VCaP (cell line): ENCODE results near the gene NPDC1.

Source experiments
- H3K27ac ChIP-seq: fragments of 450-650 bp; 2 replicates; pipeline ENCODE4 v1.5.1; 2017
- TF ChIP-seq, protein P1 (sequence below): fragments of 450-650 bp; conservative IDR thresholded peaks from 2 replicates; pipeline ENCODE4 v1.5.1; 2017; ENCODE audit warnings: mild to moderate bottlenecking, moderate library complexity

NPDC1 gene

DNA sequence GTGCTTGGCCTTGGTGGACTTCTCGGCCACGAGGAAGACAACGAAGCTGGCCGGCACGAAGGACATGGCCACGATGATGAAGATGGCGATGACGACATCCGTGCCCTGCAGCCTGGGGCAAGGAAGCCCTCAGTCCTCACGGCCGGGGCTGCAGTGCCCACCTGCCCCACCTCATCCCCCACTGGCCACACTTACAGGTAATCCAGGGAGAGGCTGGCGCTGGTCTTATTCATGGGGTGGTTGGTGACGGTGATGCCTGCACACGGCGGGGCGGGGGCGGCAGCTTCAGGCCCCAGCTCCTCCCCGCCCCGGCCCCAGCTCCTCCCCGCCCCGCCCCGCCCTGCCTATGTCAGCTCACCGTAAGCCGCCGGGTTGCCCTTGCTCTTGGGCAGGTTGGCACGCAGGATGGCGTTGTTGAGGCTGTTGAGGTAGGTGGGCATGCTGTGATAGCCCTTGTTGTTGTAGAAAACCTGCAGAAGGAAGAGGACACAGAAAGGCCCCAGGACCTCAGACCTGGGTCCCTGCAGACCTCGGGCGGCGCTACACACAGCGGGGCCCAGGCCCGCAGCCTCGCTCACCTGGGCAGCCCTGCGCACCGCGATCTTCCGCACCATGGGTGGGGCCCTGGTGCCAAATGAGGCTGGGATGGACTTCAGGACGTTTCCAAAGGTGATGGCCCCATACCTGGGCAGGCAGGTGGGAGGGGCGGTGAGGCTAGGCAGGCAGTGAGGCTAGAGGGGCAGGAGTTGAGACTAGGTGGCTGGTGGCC, 33.9 kb downstream of the NPDC1 start:
- TF ChIP-seq, protein P1, sequence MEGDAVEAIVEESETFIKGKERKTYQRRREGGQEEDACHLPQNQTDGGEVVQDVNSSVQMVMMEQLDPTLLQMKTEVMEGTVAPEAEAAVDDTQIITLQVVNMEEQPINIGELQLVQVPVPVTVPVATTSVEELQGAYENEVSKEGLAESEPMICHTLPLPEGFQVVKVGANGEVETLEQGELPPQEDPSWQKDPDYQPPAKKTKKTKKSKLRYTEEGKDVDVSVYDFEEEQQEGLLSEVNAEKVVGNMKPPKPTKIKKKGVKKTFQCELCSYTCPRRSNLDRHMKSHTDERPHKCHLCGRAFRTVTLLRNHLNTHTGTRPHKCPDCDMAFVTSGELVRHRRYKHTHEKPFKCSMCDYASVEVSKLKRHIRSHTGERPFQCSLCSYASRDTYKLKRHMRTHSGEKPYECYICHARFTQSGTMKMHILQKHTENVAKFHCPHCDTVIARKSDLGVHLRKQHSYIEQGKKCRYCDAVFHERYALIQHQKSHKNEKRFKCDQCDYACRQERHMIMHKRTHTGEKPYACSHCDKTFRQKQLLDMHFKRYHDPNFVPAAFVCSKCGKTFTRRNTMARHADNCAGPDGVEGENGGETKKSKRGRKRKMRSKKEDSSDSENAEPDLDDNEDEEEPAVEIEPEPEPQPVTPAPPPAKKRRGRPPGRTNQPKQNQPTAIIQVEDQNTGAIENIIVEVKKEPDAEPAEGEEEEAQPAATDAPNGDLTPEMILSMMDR, result no peak
- no peak overlapping the region for H3K27ac ChIP-seq

DNA sequence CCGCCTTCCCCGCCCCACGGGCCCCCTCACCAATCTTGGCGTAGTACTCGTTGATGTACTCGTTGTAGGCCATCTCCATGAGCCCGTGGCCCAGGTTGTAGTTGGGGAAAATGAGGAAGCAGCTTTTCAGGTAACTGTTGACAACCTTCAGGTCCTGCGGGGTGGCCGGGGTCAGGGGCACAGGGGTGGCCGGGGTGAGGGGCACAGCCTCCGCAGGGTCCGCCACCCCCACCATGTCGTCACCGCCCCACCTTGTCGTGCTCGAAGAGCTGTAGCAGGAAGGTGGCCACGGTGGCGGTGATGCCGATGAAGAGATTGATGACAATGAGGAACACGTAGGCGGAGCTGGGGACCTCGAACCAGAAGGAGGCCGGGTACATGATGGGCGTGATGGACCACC, 34.8 kb downstream of the NPDC1 start:
- TF ChIP-seq, protein P1, result no peak
- H3K27ac ChIP-seq, result no peak overlapping the region

GRCh38 chr9:137009938-137010732, 35.8 kb downstream of the NPDC1 start:
- no peak overlapping the region for H3K27ac ChIP-seq
- TF ChIP-seq, protein P1, result no peak

DNA sequence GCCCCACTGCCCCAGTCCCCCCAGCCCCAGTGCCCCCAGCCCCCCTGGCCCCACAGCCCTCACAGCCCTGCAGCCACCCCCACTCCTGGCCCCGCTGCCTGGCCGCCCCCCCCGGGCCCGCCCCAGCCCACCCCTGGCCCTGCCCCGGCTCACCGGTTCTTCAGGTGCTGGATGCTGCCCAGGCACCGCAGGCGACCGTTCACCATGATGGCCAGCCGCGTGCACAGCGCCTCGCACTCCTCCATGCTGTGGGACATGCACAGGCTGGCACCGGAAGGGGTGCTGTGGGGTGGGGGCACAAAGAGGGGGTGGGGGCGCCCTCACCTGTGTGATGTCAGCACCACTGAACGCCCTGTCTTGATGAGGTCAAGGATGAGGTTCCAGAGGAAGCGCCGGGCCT, 36.8 kb downstream of the NPDC1 start:
- no peak overlapping the region for H3K27ac ChIP-seq
- TF ChIP-seq, protein P1, result no peak

GRCh38 chr9:137008312-137008711, 37.7 kb downstream of the NPDC1 start:
- H3K27ac ChIP-seq, result no peak overlapping the region
- TF ChIP-seq, protein P1, result no peak

DNA sequence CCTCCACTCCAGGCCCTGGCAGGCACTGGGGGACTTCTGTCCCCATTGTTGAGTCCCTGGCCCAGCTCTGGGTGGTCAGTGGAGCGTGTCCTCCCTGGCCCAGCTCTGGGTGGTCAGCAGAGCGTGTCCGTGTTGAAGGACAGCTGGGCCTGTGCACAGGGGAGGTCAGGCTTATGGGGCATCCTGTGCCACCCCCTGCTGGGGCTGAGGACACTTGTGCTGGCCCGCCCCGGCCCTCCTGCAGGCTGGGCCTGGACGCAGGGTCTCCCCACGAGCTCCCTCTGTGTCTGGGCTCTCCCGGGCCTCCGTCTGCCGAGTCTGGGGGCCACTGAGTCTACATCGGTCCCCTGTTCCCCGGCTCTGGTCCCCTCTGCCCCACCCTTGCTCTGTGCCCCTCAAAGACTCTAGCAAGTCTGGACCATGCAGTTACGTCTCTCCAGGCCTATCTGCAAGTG, 38.1 kb downstream of the NPDC1 start:
- H3K27ac ChIP-seq, result no peak overlapping the region; the same call in 1 of the 2 replicates
- TF ChIP-seq, protein P1, result no peak

DNA sequence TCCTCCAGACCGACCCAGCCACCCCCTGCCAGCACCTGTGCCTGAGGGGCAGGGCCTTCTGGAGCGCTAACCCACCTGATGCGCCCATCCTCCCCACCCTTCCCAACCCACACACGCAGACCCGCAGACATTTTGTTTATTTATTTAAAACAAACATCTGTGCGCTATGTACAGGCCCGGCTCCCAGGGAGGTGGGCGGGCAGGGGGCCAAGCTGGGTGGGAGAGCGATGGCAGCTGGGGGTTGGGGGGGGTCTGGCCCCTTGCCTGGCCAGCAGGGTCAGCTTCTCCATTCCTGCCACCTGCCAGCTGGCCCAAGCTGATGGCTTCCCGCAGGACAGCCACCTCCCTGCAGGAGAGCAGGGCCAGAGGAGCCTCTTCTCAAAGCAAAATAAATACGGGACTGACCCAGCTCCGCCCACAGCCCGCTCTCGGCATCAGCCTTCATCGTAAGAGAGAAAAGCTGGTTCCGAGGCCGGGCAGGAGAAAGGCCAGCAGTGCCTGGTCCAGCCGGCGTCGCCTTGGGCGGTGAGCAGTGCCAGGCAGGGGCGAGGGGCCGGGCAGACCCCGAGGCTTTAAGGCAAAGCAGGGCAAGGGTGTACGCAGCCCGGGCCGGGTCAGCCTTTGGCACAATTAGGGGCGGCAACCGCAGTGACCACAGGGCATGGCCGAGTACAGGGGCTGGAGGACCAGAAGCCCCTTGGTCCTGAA, 38.7 kb downstream of the NPDC1 start:
- H3K27ac ChIP-seq, result no peak overlapping the region; the same call in 1 of the 2 replicates
- TF ChIP-seq, protein P1, result no peak
